ENCODE results near the gene GAPDHS.

GAPDHS gene

GRCh38 chr19:35533201-35533821, at the start of gene GAPDHS:
GAPDHS (plus strand) TSS chr19:35533456; CDS start chr19:35533528, 72 bp downstream.
- no peak for DNase-seq (ENCODE audit: low read depth)
- TF ChIP-seq CTCF (IDR thresholded peaks at IDR 0.05; ENCODE audit: insufficient read depth, low read depth, low read length, missing control alignments): no peak
- no peak within 1 kb of the TSS for H3K4me3 ChIP-seq (ENCODE audit: low read depth, low read length)

- DNase-seq (ENCODE audit: low read depth): peak; percentile 92
- no peak overlapping the region for H3K4me3 ChIP-seq (ENCODE audit: low read depth, low read length)
- no peak for TF ChIP-seq CTCF (IDR thresholded peaks at IDR 0.05; ENCODE audit: insufficient read depth, low read depth, low read length, missing control alignments)
Measured at GRCh38 chr19:35484252-35485036, 48.8 kb upstream of the GAPDHS start.

GRCh38 chr19:35486268-35486708, 47.0 kb upstream of the GAPDHS start:
- no peak for TF ChIP-seq CTCF (IDR thresholded peaks at IDR 0.05; ENCODE audit: insufficient read depth, low read depth, low read length, missing control alignments)
- H3K4me3 ChIP-seq (ENCODE audit: low read depth, low read length): no peak overlapping the region

GRCh38 chr19:35487656-35488182, 45.5 kb upstream of the GAPDHS start:
- no peak for TF ChIP-seq CTCF (IDR thresholded peaks at IDR 0.05; ENCODE audit: insufficient read depth, low read depth, low read length, missing control alignments)
- DNase-seq (ENCODE audit: low read depth): no peak

More at GRCh38 chr19:35486268-35486708, 47.0 kb upstream of the GAPDHS start:
- no peak for DNase-seq (ENCODE audit: low read depth)

GRCh38 chr19:35488677-35489076, 44.6 kb upstream of the GAPDHS start:
- no peak for DNase-seq (ENCODE audit: low read depth)
- H3K4me3 ChIP-seq (ENCODE audit: low read depth, low read length): no peak overlapping the region
- TF ChIP-seq CTCF (IDR thresholded peaks at IDR 0.05; ENCODE audit: insufficient read depth, low read depth, low read length, missing control alignments): no peak

More at GRCh38 chr19:35487656-35488182, 45.5 kb upstream of the GAPDHS start:
- no peak overlapping the region for H3K4me3 ChIP-seq (ENCODE audit: low read depth, low read length)

GRCh38 chr19:35490364-35490763, 42.9 kb upstream of the GAPDHS start, which contains the start of gene KRTDAP:
KRTDAP (minus strand) TSS chr19:35490464; CDS start chr19:35490442, 22 bp downstream.
- H3K4me3 ChIP-seq (ENCODE audit: low read depth, low read length): no peak within 1 kb of the TSS
- TF ChIP-seq CTCF (IDR thresholded peaks at IDR 0.05; ENCODE audit: insufficient read depth, low read depth, low read length, missing control alignments): no peak
- no peak for DNase-seq (ENCODE audit: low read depth)
